ENCODE measurements around the gene NHLRC4.

Gene NHLRC4

GRCh38 chr16:566475-567372 is at the start of gene NHLRC4:
Gene NHLRC4, plus strand, starts transcription at chr16:567005. Its CDS starts 1,043 bp downstream, at chr16:568048.
- H3K4me3 ChIP-seq (ENCODE audit: low read length), result no peak within 1 kb of the TSS
- peak; percentile 54 for DNase-seq (ENCODE audit: low read depth)
- TF ChIP-seq, protein P1, sequence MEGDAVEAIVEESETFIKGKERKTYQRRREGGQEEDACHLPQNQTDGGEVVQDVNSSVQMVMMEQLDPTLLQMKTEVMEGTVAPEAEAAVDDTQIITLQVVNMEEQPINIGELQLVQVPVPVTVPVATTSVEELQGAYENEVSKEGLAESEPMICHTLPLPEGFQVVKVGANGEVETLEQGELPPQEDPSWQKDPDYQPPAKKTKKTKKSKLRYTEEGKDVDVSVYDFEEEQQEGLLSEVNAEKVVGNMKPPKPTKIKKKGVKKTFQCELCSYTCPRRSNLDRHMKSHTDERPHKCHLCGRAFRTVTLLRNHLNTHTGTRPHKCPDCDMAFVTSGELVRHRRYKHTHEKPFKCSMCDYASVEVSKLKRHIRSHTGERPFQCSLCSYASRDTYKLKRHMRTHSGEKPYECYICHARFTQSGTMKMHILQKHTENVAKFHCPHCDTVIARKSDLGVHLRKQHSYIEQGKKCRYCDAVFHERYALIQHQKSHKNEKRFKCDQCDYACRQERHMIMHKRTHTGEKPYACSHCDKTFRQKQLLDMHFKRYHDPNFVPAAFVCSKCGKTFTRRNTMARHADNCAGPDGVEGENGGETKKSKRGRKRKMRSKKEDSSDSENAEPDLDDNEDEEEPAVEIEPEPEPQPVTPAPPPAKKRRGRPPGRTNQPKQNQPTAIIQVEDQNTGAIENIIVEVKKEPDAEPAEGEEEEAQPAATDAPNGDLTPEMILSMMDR (IDR thresholded peaks at IDR 0.05; ENCODE audit: insufficient read depth, low read depth, low read length, missing control alignments), result no peak

GRCh38 chr16:518858-519257 is 47.9 kb upstream of the NHLRC4 start:
- H3K4me3 ChIP-seq (ENCODE audit: low read length), result no peak overlapping the region
- DNase-seq (ENCODE audit: low read depth), result no peak
- TF ChIP-seq, protein P1 (IDR thresholded peaks at IDR 0.05; ENCODE audit: insufficient read depth, low read depth, low read length, missing control alignments), result no peak

- no peak overlapping the region for H3K4me3 ChIP-seq (ENCODE audit: low read length)
These were observed 47.4 kb upstream of the NHLRC4 start for GRCh38 chr16:519425-519824.

DNA sequence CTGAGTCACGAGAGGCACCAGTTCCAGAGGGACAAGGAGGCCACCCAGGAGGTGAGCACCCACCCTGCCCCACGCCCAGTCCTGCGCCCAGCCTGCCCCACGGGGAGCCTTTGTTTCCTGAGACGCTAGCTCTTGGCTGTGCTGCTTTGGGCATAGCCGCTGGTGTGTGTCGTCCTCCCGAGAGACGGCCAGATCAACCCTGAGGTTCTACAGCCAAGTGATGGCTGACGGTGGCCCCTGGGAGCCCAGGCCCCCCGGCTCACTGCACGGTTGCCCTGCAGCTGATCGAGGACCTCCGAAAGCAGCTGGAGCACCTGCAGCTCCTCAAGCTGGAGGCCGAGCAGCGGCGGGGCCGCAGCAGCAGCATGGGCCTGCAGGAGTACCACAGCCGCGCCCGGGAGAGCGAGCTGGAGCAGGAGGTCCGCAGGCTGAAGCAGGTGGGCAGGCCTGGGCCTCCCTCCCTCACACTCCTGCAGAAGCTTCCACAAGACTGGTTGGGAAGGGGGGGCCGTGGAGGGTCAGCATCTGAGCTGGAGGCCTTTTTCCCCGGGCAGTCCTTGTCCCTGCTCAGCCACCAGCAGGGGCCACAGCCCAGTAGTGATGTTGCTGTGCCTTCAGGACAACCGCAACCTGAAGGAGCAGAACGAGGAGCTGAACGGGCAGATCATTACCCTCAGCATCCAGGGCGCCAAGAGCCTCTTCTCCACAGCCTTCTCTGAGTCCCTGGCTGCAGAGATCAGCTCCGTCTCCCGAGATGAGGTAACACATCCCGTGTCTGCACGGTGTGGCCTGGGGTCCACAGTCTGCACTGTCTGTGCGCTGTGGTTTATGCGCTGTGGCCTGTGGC is 46.7 kb upstream of the NHLRC4 start:
- no peak overlapping the region for H3K4me3 ChIP-seq (ENCODE audit: low read length)
- DNase-seq (ENCODE audit: low read depth), result no peak
- TF ChIP-seq, protein P1 (IDR thresholded peaks at IDR 0.05; ENCODE audit: insufficient read depth, low read depth, low read length, missing control alignments), result no peak

More at GRCh38 chr16:519425-519824, 47.4 kb upstream of the NHLRC4 start:
- DNase-seq (ENCODE audit: low read depth), result no peak
- TF ChIP-seq, protein P1 (IDR thresholded peaks at IDR 0.05; ENCODE audit: insufficient read depth, low read depth, low read length, missing control alignments), result no peak

DNA sequence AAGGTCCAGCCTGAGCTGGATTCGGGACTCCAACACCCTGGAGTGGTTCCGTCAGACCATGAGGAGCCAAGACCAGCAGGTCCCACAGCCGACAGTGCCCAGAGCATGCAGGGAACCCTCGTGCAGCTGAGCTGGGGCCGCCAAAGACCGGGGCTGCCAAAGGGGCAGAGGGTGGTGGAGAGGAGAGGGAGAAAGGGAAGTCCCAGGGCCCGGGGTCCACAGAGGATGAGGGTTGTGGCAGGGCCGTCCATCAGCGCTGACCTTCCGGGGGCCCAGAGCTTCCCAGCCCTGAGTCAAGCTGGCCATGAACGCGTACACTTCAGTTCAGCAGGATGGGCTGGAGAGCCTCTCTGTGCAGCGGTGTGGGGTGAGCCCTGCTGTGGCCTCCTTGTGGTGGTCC is 46.0 kb upstream of the NHLRC4 start:
- no peak overlapping the region for H3K4me3 ChIP-seq (ENCODE audit: low read length)
- no peak for DNase-seq (ENCODE audit: low read depth)
- TF ChIP-seq, protein P1 (IDR thresholded peaks at IDR 0.05; ENCODE audit: insufficient read depth, low read depth, low read length, missing control alignments), result no peak

DNA sequence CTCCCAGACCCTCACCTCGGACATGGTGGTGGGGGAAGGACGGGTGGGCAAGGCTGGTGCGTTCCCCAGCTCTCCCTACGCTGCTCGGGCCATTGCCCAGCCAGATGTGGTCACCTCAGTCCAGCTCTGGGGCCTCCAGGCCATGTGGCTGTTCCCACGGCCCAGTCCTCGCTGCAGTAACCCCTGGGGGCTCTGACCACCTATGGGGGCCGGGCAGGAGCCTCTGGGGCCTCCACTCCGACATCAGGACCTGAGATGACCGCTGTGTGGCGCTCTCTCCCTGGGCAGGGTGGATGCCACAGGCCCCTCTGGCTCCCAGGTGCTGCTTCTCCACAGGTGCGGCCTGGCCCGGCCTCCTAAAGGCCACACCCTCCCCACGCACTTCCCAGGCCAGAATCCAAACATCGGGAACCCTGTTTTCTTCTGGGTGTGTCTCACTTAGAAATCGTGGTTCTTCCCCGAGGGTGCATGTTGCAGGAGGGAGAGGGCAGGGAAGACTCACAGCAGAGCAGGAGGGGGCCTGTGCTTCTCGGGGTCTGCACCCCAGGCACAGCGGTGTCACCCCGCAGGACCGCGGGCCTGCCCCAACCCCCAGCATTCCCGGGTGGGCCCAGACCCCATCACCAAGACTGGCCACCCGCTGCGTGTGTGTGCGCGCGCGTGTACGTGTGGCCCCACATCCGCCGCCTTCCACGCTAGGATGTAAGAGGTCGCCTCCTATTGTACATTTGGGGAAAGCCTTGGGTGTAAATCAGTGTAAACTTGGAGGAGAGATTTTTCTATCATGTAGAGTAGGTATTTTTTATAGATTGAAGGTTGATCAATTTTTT is 45.2 kb upstream of the NHLRC4 start:
- DNase-seq (ENCODE audit: low read depth), result peak; percentile 36
- H3K4me3 ChIP-seq (ENCODE audit: low read length), result no peak overlapping the region
- TF ChIP-seq, protein P1 (IDR thresholded peaks at IDR 0.05; ENCODE audit: insufficient read depth, low read depth, low read length, missing control alignments), result peak; percentile 42
